CD4-positive, alpha-beta T cell (primary cell): Measurements from ENCODE around the gene ZNF808. TPM values are rescaled to one million over a fixed set of nuclear protein-coding genes. Genes with fewer than 3 reads are reported as not detected.
"Not testable (repeated sequence)": the region's sequence is repeated elsewhere in the genome, so short reads cannot be mapped to it uniquely, and the experiment has no call there.

ENCODE experiments used
- ATAC-seq: fragments of 200-7000 bp; cut with Tn5 transposase; one replicate; pipeline ENCODE4 v1.10.0; 2022; ENCODE audit warnings: mild to moderate bottlenecking; ENCODE audit not compliant: poor library complexity
- CTCF ChIA-PET: fragments of 350-600 bp; sonication (Branson Sonifier 250); formaldehyde crosslinking; loops from one replicate; lab custom pipeline; 2021; ENCODE audit warnings: antibody characterized with exemption, inconsistent platforms; lab: Charles Lee
- POLR2A ChIA-PET: fragments of 350-600 bp; sonication (Branson Sonifier 250); formaldehyde crosslinking; loops from one replicate; lab custom pipeline; 2021; ENCODE audit warnings: antibody characterized with exemption, inconsistent platforms; lab: Charles Lee
- DNase-seq, 14 experiments: peaks; one replicate each; pipeline ENCODE4 v3.0.0-alpha.2; 2013 to 2020; ENCODE audit warnings: mixed read lengths in 2 of 14
- H3K27ac ChIP-seq, 2 donors: one replicate each; pipeline versions ENCODE4 v1.5.1 to v1.7.0; 2013; ENCODE audit warnings: low read length in 2 of 2, low read depth in 1 of 2, mild to moderate bottlenecking in 1 of 2
- H3K27me3 ChIP-seq, 2 experiments: 1 replicate in 1 of 2; 2 replicates in 1 of 2; pipeline versions ENCODE4 v1.6.1 to v1.7.0; 2013; ENCODE audit warnings: low read length in 2 of 2, control low read depth in 1 of 2, mild to moderate bottlenecking in 1 of 2, moderate library complexity in 1 of 2; ENCODE audit not compliant: insufficient read depth in 2 of 2, control insufficient read depth in 1 of 2
- H3K36me3 ChIP-seq: one replicate; pipeline ENCODE4 v1.6.1; 2013; ENCODE audit warnings: low read length, control low read depth; ENCODE audit not compliant: insufficient read depth
- H3K4me1 ChIP-seq: one replicate; pipeline ENCODE4 v1.6.1; 2013; ENCODE audit warnings: low read length, control low read depth; ENCODE audit not compliant: insufficient read depth
- H3K4me3 ChIP-seq: one replicate; pipeline ENCODE4 v1.5.1; 2013; ENCODE audit warnings: mild to moderate bottlenecking, low read length, moderate library complexity
- H3K9me3 ChIP-seq, 2 experiments: 1 replicate in 1 of 2; 2 replicates in 1 of 2; pipeline versions ENCODE4 v1.6.1 to v1.7.0; 2013; ENCODE audit warnings: low read length in 2 of 2, mild to moderate bottlenecking in 2 of 2, control low read depth in 1 of 2, moderate library complexity in 1 of 2; ENCODE audit not compliant: control insufficient read depth in 1 of 2, insufficient read depth in 1 of 2
- H3K27ac Mint-ChIP-seq: one replicate; pipeline ENCODE4 v1.8.0; 2020; ENCODE audit warnings: mixed read lengths
- H3K27me3 Mint-ChIP-seq: one replicate; pipeline ENCODE4 v1.8.0; 2021; ENCODE audit warnings: mixed read lengths
- H3K36me3 Mint-ChIP-seq: one replicate; pipeline ENCODE4 v1.8.0; 2021; ENCODE audit warnings: low read depth, mixed read lengths
- H3K4me1 Mint-ChIP-seq: one replicate; pipeline ENCODE4 v1.8.0; 2021; ENCODE audit warnings: low read depth, mixed read lengths
- H3K4me3 Mint-ChIP-seq: one replicate; pipeline ENCODE4 v1.8.0; 2020; ENCODE audit warnings: mild to moderate bottlenecking, mixed read lengths
- H3K9me3 Mint-ChIP-seq: one replicate; pipeline ENCODE4 v1.8.0; 2020; ENCODE audit warnings: mixed read lengths
- intact Hi-C, 2 experiments: fragments of 100-400 bp; cut with DNase I in 1 of 2; cut with micrococcal nuclease in 1 of 2; formaldehyde crosslinking; loops; one replicate each; pipeline versions ENCODE4 v1.15.1 to v1.9.0; 2023 to 2025; cut with DNase I, micrococcal nuclease
- total RNA-seq, 174 experiments: library from RNA in 2 of 174; stranded (reverse) in 2 of 174; gene quantifications; one replicate each; pipeline ENCODE4 v1.2.3 and lab custom pipeline; 2021 to 2026
- TF ChIP-seq, protein P1 (sequence below): fragments of 200-600 bp; IDR thresholded peaks from one replicate; pipeline ENCODE4 v1.8.0; 2022; ENCODE audit warnings: antibody characterized with exemption, mild to moderate bottlenecking

Gene ZNF808
- total RNA-seq, 2 experiments from 2014 or later: 13.4 to 15.3 TPM

DNA sequence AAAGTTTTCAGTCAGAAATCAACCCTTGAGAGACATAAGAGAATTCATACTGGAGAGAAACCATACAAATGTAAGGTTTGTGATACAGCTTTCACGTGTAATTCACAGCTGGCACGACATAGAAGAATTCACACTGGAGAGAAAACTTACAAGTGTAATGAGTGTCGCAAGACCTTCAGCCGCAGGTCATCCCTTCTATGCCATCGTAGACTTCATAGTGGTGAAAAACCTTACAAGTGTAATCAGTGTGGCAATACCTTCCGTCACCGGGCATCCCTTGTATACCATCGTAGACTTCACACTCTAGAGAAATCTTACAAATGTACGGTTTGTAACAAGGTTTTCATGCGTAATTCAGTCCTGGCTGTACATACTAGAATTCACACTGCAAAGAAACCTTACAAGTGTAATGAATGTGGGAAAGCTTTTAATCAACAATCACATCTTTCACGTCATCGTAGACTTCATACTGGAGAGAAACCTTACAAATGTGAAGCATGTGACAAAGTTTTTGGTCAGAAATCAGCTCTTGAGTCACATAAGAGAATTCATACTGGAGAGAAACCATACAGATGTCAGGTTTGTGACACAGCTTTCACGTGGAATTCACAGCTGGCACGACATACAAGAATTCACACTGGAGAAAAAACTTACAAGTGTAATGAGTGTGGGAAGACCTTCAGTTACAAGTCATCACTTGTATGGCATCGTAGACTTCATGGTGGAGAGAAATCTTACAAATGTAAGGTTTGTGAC, 26.9 kb downstream of the ZNF808 start:
- H3K36me3 Mint-ChIP-seq: peaks cover 94% of the 10 kb centered on the region
- H3K27ac ChIP-seq: no peak overlapping the region
- no peak for ATAC-seq
- no peaks in the 10 kb centered on the region for H3K27me3 Mint-ChIP-seq
- ChIA-PET CTCF (no interaction called here), POLR2A (no interaction called here)
- peaks cover 57 to 88% of the 10 kb centered on the region in 2 experiments for H3K9me3 ChIP-seq
- H3K4me3 ChIP-seq: no peak overlapping the region
- no peaks in the 10 kb centered on the region for H3K4me1 Mint-ChIP-seq
- TF ChIP-seq, protein P1, sequence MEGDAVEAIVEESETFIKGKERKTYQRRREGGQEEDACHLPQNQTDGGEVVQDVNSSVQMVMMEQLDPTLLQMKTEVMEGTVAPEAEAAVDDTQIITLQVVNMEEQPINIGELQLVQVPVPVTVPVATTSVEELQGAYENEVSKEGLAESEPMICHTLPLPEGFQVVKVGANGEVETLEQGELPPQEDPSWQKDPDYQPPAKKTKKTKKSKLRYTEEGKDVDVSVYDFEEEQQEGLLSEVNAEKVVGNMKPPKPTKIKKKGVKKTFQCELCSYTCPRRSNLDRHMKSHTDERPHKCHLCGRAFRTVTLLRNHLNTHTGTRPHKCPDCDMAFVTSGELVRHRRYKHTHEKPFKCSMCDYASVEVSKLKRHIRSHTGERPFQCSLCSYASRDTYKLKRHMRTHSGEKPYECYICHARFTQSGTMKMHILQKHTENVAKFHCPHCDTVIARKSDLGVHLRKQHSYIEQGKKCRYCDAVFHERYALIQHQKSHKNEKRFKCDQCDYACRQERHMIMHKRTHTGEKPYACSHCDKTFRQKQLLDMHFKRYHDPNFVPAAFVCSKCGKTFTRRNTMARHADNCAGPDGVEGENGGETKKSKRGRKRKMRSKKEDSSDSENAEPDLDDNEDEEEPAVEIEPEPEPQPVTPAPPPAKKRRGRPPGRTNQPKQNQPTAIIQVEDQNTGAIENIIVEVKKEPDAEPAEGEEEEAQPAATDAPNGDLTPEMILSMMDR: no peak
- no peak for DNase-seq
- intact Hi-C loops: no loop called here
- no peaks in the 10 kb centered on the region for H3K27me3 ChIP-seq
- H3K9me3 Mint-ChIP-seq: peaks cover 24% of the 10 kb centered on the region
- H3K4me1 ChIP-seq: no peaks in the 10 kb centered on the region
- H3K4me3 Mint-ChIP-seq: no peak overlapping the region
- H3K27ac Mint-ChIP-seq: no peak overlapping the region
- H3K36me3 ChIP-seq: peaks cover 55% of the 10 kb centered on the region

DNA sequence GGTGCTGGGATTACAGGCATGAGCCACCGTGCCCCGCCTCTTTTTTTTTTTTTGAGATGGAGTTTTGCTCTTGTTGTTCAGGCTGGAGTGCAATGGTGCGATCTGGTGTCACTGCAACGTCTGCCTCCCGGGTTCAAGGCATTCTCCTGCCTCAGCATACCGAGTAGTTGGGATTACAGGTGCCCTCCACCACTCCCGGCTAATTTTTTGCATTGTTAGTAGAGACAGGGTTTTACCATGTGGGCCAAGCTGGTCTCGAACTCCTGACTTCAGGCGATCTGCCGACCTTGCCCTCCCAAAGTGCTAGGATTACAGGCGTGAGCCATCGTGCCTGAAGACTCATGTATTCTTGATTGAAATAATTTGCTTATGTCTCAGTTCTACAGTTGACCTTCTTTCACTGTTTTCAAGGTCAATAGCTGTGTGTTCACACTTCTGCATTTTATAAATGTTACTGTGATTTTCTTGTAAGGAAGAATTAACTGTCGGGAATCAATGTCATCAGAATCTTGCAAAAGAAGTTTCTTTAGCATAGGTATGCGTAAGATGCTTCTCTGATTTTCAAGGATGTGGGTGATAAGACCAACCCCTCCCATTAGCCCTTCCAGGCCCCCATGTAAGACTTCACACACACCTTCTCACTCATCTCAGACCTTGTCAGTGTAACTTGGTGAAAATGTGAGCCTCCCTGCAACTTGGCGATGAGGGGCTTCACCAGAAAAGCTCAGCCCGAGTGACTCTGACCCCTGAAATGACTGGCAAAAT, 29.9 kb downstream of the ZNF808 start:
- Histone ChIP-seq H3K4me3 (no peak overlapping the region), H3K27me3 (no peaks in the 10 kb centered on the region), H3K36me3 (peaks cover 32% of the 10 kb centered on the region), H3K27ac (no peak overlapping the region), H3K4me1 (no peaks in the 10 kb centered on the region), H3K9me3 (peaks cover 59 to 87% of the 10 kb centered on the region in 2 experiments)
- DNase-seq (no peak), ATAC-seq (no peak)
- CTCF ChIA-PET: no interaction called here
- Mint-ChIP-seq H3K4me1 (no peaks in the 10 kb centered on the region), H3K9me3 (peaks cover 24% of the 10 kb centered on the region), H3K36me3 (peaks cover 95% of the 10 kb centered on the region), H3K4me3 (no peak overlapping the region), H3K27ac (no peak overlapping the region), H3K27me3 (no peaks in the 10 kb centered on the region)
- POLR2A ChIA-PET: no interaction called here
- intact Hi-C loops: no loop called here
- TF ChIP-seq, protein P1: no peak

GRCh38 chr19:52558732-52559445, 31.4 kb downstream of the ZNF808 start:
- peaks cover 95% of the 10 kb centered on the region for H3K36me3 Mint-ChIP-seq
- POLR2A ChIA-PET, H3K27ac Mint-ChIP-seq: not testable (repeated sequence)

DNA sequence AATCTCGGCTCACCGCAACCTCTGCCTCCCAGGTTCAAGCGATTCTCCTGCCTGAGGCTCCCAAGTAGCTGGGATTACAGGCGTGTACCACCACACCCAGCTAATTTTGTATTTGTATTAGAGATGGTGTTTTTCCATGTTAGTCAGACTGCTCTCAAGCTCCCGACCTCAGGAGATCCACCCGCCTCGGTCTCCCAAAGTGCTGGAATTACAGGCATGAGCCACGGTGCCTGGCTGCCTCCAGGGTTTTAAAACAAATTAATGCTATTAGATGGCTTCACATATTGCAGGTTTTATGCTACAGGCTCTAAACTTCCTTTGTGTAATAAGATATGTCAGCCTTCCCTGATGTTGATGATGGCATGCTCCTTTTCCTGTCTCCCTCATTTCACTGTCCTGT, 34.1 kb downstream of the ZNF808 start:
- ATAC-seq, H3K4me3 ChIP-seq, H3K27me3 Mint-ChIP-seq, H3K27me3 ChIP-seq, DNase-seq, H3K27ac Mint-ChIP-seq, CTCF ChIA-PET, H3K27ac ChIP-seq, H3K4me3 Mint-ChIP-seq, H3K4me1 ChIP-seq, H3K4me1 Mint-ChIP-seq, intact Hi-C loops, H3K9me3 Mint-ChIP-seq: not testable (repeated sequence)
- peaks cover 86% of the 10 kb centered on the region for H3K36me3 Mint-ChIP-seq
- POLR2A ChIA-PET: interaction anchor here (0.6 kb wide), 1 partner anchor 53 kb away, joined by 3 read pairs; no protein-coding TSS in a partner anchor
- H3K36me3 ChIP-seq: peaks cover 11% of the 10 kb centered on the region
- peaks cover 74 to 85% of the 10 kb centered on the region in 2 experiments for H3K9me3 ChIP-seq

More at GRCh38 chr19:52558732-52559445, 31.4 kb downstream of the ZNF808 start:
- CTCF ChIA-PET, H3K4me3 Mint-ChIP-seq, H3K4me1 ChIP-seq, H3K27ac ChIP-seq, H3K4me3 ChIP-seq, intact Hi-C loops, DNase-seq, H3K4me1 Mint-ChIP-seq, H3K27me3 ChIP-seq, ATAC-seq, H3K27me3 Mint-ChIP-seq: not testable (repeated sequence)
- peaks cover 21% of the 10 kb centered on the region for H3K9me3 Mint-ChIP-seq
- H3K9me3 ChIP-seq: peaks cover 69 to 87% of the 10 kb centered on the region in 2 experiments
- peaks cover 19% of the 10 kb centered on the region for H3K36me3 ChIP-seq
